ENCODE measurements around the gene SERGEF.
A peak's percentile ranks its signal among the peaks of the same experiment; 100 is the strongest.

- TF ChIP-seq CTCF (IDR thresholded peaks at IDR 0.05) (peak in 1 of 3 donors; percentile 17), POLR2A (IDR thresholded peaks at IDR 0.05) (no peak), EP300 (IDR thresholded peaks at IDR 0.05) (no peak)
Observed at GRCh38 chr11:17972987-17973386, 39.9 kb downstream of the SERGEF start.

Data from ovary (tissue), 3 donors.